CD4-positive, alpha-beta T cell treated with Interleukin-10 for 1 hour (primary cell): ENCODE results near the gene GGCX.
A peak's percentile ranks its signal among the peaks of the same experiment; 100 is the strongest.
"Not testable (repeated sequence)": the region's sequence is repeated elsewhere in the genome, so short reads cannot be mapped to it uniquely, and the experiment has no call there.

Experiments used
- DNase-seq: peaks from one replicate; pipeline ENCODE4 v3.0.0-alpha.2; 2020

GGCX gene

DNA sequence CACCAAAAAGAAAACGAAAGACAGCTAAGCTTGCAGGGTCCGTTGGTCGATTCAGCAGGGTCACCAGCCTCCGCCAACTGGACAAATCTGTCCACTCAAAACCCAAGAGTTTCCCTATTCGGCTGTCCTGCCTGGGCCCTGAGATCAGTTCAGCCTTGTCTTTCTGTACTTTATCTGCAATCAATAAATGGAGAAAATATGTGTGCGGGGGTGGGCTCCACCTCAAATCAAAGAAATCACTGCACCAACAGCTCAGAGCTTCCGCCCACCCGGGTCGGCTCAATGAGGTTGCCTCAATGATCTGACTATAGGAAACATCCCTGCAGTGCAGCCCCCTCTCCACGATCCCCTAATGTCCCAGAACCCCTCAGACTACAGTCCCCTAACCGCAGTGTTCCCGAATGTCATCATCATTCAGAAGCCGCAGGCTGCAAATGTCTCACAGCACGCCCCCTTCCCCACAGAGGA lies 447 bp downstream of the GGCX start:
- no peak for DNase-seq

DNA sequence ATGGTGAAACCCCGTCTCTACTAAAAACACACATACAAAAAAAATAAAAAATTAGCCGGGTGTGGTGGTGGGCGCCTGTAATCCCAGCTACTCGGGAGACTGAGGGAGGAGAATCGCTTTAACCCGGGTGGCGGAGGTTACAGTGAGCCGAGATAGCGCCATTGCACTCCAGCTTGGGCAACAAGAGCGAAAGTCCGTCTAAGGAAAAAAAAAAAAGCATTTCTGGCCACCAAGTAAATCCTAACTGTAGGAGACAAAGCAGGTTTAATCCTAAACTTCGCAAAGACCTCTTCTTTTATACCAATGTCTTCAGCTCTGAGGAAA lies 928 bp downstream of the GGCX start:
- not testable (repeated sequence) for DNase-seq

DNA sequence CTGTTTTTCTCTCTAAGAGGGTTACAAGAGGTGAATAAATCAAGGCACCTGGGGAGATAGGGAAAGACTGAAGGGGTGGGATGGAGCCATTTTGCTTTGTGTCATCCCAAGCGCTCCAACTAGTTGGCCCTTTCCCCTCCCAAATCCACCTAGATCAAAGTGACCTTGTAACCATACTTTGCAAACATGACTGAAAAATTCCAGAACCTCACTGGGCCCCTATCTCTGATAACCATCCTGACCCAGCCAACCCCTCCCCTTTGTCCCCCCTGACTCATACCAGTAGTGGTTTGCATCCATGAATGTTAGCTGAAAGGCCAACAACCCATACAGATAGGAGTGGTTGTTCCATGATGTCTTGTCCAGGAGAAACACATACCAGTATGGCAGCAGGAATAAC lies 3.1 kb downstream of the GGCX start:
- no peak for DNase-seq

DNA sequence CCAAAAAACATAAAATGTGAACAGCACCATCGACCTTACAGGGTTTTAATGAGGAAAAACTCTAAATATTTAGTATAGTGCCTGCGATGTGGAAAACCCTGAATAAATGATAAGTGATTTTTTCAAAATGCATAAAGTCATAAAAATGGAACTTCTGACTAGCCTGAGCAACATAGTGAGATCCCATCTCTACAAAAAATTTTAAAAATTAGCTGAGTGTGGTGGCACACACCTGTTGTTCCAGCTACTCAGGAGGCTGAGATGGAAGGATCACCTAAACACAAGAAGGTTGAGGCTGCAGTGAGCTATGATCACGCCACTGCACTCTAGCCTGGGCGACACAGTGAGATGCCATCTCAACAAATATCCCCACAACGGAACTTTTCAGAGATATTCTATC lies 4.2 kb downstream of the GGCX start:
- no peak for DNase-seq

DNA sequence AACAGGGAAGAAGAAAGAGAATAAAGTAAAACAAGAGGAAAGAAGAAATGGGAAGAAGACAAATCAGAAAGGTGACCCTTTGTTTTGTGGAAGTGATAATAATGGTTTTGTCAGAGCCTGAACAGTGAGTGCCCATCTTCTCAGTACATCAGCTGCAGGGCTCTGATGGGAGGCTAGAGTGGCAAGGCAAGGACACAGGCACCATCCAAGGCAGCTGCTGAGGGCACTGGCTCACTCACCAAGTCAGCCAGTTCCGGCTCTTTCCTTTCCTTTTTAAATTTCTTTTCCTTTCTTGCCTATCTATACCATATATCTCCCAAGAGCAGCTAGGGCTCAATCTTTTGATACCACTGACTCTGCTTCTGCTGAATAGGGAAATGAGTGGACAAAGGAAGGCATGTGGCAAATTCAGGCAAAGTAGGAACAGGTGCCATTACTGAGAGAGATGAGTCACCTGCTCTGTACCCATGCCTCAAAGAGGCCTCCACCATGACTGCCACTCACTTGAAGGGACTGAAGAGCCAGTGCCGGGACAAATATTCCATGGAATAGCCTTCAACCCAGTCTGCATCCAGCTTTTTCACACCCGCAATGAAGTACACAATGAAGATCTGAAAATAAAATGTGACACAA lies 6.2 kb downstream of the GGCX start:
- DNase-seq: no peak

DNA sequence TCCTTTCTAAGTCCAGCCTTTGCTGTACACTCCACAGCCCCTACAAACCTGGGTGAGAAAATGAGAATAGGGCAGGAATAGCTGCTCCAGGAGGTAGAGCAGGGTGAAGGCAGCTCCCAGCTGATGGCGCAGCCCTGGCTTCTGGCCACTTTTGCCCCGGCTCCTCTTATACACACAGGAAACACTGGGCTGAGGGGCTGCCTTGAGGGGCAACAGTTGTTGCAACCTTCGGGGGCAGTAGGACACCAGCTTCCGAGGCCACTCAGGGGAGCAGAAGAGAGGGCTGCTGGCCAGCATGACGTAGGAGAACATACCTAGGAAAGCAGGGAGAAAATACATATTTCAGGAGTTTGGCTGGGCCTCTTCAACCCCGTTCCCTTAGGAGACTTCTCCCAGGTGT lies 8.1 kb downstream of the GGCX start:
- DNase-seq: no peak

DNA sequence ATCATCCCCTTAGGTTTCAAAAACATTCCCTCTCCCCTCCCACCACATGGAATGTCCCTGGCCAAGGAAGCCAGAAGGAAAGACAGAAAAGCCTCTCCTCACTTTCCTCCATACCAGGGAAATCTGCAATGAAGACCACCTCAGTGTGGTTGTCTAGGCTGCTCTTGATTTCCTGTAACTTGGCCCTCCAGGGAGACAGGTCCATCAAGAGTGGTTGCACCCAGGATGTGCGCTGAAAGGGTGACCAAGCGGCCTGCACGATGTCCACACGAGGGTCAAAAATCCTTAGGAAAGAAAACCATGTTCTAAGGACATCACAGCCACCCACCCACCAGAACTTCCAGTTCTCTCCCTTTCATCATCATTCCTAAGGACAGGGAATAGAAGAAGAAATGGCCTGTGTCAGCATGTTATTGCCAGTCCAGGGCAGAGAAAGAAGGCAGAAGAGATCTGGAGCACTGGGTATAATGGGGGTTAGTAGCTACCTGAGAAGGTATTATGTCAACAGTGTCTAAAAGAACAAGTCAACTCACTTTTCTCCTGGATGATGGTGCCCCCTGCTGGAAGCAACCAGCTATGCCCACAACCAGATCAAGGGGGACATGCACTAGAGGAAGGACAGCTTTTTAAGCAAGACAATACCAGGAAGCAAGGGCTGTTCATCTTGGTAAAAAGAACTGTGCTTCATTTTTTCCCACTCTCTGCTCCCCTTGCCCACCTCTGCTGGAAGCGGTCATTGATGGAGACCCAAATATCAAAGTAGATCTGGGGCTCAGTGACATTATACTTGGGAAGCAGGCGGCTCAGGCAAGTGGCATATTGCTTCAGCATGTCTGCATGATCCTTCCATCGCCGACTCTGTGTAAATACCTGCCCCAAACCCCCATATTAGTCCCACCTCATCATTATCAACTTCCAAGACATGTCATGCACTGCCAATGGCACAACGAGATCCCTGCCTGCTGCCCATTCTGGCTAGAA lies 9.3 kb downstream of the GGCX start:
- DNase-seq: peak; percentile 93

DNA sequence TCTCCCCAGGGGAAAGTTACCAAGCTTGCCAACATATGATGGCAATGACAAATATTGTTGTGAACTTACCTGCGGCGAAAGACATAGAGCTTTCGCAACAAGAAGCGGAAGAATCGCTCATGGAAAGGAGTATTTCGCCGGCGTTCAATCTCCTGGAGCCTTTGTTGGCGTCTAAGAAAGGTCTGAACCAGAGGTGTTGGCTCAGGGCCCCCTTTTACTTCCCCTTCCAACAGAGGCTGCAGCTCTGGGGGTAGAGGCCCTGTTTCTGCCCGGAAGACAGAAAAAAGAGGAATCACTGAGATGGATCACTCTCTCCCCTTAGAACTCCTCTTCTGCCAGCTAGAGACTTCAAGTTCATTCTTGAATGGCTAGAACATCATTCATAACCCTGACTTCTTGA lies 10.8 kb downstream of the GGCX start:
- no peak for DNase-seq

DNA sequence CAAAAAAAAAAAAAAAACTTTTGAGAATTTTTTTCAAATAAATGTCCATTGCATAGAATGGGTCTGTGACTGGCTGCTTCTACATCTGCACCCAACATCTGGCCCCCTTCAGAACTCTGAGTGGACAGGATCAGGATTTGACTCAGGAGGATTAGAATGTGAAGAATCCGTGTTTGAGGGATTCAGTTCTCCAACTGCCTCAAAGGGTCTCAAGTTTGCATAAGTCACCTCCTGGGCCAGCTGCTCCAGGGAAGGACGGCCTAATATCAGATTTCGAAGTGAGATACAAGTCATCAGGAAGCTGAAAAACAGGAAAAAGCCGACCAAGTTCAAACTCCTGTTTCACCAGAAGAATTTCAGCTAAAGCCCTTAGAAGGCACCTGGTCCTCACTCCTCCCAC lies 11.5 kb downstream of the GGCX start:
- DNase-seq: no peak

DNA sequence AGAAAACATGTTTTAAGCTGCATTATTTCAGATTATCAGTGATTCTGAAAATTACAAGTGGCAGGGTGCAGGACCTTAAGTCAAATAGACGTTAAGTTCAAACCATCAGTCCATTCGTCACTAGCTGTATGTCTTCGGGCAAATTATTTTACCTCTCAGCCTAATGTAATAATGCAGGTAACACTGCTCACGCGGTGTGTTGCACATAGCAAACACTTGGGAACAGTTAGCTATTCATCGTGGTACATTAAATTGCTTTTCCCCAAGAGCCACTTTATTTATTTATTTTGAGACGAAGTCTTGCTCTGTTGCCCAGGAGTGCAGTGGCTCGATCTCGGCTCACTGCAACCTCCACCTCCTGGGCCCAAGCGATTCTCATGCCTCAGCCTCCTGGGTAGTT lies 12.2 kb downstream of the GGCX start:
- DNase-seq: no peak

DNA sequence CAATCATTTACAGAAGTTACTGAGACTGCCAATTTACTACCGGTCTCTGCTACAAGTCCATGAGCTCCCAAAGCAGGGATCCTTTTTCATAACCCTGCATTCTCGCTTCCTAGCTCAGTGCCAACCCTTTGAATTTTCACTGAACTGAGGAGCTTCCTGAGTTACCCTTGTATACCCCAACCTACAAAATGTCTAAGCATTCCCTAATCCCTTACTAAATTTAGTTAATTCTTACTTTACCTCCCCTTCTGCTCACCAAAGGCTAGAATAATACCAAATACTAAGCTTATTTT lies 12.7 kb downstream of the GGCX start:
- no peak for DNase-seq

DNA sequence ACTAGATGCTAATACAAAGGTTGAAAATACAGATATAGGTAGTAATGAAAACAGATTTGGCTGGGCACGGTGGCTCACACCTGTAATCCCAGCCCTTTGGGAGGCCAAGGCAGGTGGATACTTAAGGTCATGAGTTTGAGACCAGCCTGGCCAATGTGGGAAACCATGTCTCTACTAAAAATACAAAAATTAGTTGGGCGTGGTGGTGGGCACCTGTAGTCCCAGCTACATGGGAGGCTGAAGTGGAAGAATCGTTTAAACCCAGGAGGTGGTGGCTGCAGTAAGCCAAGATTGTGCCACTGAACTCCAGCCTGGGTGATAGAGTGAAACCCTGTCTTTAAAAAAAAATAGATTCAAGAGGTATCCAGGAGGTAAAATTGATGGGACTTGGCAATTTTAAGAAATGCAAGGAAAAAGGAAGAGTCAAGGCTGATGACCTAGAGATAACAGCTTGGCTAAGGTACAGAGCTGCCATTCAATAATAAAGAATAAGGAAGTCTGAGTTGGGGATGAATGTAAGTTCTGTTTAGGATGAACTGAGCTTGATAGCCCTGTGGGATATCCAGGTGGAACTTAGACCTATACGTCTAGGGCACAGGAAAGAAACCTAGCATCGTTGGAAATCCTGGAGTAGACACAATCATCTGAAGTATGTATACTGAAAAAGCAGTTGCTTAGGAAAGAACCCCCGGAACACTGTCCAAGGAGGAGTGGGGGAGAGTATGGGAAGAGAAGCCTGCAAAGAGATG lies 13.3 kb downstream of the GGCX start:
- no peak for DNase-seq

DNA sequence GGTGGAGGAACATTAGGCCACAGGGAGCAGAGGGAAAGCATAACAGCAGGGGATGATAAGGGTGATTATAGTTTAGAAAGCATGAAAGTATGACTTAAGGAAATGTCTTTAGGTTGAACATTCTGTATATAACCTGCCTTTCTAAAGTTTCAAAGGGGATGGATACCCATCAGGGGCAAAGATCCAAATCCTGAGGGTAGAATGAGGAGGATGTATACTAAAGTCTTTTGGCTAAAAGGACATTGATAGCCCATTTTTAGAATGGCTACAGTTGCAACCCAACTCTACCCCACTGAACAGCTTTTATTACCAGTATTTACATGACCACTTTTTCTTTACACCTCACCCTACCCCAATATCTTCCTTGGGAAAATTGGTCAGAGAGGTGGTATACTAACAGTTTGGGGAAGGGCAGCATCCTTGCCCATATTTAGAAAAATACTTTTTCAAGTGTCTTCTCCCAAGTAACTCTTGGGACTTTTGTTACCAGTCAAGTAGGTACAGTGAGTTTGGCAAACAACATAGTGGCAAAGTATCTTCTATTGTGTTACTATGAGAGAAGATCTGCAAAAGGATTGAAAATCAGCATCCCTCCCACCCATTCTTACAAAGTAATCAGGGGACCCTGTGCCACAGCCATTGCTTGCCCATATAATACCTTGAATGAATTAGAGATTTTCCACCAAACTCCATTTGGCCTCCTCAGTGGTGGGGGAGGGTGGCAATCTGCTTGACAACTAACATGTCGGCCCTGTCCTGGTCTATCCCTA lies 14.0 kb downstream of the GGCX start:
- DNase-seq: no peak

DNA sequence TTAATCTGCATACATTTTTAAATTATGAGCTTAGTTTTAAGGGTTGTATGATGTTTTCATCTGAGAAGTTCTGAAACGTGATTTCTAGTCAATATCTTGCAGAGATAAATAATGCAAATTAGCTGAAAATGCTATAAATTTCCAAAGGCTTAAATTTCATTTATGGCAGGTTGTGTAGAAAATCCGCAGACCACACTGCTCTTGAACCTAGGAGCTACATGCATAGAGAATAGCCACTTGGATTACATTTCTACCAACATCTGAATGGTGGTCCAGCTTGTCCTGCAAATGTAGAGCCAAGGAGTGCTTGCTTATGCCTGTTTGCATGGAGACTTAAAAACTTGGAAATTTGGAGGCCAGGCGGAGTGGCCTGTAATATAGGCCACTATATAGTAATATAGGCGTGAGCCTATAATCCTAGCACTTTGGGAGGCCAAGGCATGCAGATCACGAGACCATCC lies 15.5 kb downstream of the GGCX start:
- DNase-seq: no peak

DNA sequence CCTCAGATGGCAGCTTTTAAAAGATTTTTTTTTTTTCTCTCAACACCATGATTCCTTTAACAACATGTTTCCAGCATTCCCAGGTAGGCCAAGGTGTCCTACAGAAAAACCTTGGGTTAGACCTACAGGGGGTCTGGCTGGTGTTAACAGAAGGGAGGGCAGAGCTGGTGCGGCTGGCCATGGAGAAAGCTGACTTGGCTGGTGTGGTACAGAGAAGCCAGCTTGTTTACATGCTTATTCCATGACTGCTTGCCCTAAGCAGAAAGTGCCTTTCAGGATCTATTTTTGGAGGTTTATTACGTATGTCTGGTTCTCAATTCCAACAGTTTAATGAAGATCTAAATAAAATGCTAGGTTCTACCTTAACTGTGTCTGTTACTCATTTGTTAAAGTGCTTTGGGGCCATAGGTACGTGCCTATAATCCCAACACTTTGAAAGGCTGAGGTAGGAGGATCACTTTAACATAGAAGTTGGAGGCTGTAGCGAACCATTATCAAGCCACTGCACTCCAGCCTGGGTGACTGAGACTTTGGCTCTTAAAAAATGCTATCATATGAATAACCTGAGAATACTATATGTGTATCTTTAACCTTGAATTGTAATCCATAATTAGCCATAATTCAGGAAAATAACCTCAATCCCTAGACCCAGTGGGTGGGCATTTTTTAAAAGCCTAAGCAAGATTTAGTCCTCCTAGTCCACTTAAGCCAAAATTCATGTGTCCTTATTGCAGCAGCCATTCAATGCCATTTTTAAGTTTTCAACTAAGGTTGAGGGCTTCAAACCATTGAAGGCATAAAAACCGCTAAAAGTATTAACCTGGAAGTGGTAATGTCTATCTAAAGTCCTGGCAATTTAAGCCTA lies 16.1 kb downstream of the GGCX start:
- DNase-seq: not testable (repeated sequence)

DNA sequence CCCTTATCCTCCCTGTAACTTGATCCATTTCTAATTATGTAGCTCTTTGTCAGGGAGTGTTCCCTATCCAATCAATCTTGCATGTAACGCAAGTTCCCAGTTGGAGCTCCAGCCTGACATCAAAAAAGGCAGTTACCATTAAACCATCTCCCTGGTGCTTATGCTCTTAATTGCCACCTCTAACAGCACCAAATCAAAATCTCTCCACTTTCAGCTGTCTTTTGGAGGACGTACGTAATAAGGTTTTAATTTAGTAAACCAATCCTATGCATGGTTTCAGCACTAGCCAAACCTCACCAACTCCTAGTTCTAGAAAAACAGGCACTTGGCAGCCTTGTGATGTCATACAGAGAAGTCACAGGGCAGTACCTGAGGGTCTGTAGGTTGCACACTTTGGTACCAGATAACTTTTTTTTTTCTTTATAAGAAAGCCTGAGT lies 17.0 kb downstream of the GGCX start:
- not testable (repeated sequence) for DNase-seq

DNA sequence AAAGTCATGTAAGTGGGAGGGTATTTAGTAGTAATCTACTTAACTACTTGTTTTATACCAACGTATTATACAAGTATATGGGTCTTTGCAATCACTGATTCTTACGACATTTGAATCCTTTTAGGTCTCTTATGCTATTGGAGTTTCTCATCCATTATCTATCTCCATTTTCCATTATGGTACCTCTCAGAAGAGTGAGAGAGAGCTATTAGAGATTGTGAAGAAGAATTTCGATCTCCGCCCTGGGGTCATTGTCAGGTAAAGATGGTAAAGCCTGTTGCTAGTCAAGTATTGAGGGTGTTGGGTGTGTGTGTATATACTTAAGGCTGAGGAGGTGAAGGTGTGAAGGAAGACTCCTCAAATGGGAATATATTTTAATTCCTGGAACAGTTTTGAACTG lies 18.5 kb downstream of the GGCX start:
- no peak for DNase-seq

DNA sequence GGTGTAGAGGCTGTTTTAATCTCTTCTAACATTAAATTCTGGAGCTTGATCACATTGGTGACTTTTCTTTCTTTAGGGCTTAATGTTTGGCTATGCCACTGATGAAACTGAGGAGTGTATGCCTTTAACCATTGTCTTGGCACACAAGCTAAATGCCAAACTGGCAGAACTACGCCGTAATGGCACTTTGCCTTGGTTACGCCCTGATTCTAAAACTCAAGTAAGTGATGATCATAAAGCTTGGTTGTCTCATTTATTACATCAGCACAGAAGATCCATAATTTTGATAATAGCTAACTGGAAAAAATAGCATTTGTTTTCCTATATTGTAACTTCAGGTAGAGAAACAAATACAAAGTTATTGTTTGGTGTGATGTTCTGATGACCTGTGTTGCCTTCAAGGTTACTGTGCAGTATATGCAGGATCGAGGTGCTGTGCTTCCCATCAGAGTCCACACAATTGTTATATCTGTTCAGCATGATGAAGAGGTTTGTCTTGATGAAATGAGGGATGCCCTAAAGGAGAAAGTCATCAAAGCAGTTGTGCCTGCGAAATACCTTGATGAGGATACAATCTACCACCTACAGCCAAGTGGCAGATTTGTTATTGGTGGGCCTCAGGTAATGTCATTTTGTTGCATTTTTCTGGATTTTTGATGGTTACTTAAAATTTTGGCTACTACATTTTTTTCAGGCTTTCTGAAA lies 19.4 kb downstream of the GGCX start:
- no peak for DNase-seq

DNA sequence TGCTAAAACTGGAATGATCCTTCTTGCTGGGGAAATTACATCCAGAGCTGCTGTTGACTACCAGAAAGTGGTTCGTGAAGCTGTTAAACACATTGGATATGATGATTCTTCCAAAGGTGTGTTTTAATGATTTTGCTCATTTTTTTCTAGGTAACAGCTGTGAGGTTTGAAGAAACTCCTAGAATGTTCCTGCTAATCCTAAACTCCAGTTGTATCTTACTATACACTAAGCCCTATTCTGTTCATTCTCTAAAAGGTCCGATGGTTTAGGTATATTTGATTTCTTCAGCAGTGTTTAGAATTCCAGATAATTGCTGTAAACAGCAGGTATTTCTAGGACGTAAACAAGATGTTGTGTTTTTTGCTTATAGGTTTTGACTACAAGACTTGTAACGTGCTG lies 20.0 kb downstream of the GGCX start:
- no peak for DNase-seq

DNA sequence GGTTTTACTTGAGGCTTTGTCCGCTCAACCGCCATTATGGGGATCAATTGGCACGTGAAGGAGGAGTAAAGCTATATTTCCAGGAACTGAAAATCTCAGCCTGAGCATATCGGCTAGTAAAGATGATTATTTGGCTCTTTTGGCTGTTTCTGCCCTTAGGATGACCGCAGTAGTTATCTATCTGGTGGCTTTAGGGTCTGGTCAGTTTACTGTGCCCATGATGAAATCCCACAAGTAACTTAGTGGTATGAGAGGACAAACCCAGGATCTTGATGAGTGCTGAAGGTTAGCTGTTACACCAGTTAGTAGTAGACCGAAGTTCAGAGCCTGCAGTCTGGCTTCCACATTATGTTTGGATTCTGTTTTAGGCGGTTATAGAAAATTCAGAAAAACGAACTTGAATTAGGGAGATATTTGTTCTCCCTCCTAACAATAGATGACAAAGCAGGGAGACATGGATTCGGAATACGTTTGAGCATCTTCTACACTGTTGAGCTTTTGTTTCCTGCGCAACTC lies 21.1 kb downstream of the GGCX start:
- no peak for DNase-seq
